GM21390 (cell line): ENCODE data around the gene KHDRBS2.
"Not testable (repeated sequence)": the region's sequence is repeated elsewhere in the genome, so short reads cannot be mapped to it uniquely, and the experiment has no call there.

Experiments used
- ATAC-seq: cut with Tn5 transposase; IDR thresholded peaks from one replicate; pipeline ENCODE4 v1.9.1; 2021; ENCODE audit not compliant: unreplicated experiment

The KHDRBS2 gene

DNA sequence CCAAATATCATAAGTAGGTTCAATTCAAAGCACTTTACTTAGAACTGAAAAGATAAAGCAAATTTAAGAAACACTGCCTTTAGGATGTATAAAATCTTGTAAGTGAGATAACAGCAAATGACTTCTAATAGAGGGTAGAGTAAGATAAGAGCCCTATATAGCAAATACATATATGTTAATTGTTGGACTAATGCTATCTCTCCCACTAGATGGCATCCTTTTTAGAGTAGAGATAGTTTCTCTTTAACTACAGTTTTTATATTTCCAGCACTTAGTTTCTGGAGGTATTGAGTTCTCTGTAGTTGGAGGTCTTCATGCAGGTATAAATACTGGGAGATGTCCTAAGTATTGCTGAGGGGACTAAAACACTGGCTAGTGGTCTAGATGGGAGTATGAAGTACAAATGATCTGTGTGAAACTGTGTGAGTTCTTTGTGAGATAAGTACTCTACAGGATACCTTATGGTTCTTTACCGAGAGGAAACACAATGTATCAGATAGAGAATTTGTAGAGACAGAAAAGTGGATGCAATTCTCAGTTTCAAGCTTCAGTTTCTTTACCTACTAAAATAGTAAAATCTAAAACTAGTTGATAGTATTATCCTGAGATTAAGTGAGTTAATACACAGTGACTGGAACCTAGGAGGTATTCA is 399.3 kb downstream of the KHDRBS2 start:
- peak; percentile 46 for ATAC-seq

DNA sequence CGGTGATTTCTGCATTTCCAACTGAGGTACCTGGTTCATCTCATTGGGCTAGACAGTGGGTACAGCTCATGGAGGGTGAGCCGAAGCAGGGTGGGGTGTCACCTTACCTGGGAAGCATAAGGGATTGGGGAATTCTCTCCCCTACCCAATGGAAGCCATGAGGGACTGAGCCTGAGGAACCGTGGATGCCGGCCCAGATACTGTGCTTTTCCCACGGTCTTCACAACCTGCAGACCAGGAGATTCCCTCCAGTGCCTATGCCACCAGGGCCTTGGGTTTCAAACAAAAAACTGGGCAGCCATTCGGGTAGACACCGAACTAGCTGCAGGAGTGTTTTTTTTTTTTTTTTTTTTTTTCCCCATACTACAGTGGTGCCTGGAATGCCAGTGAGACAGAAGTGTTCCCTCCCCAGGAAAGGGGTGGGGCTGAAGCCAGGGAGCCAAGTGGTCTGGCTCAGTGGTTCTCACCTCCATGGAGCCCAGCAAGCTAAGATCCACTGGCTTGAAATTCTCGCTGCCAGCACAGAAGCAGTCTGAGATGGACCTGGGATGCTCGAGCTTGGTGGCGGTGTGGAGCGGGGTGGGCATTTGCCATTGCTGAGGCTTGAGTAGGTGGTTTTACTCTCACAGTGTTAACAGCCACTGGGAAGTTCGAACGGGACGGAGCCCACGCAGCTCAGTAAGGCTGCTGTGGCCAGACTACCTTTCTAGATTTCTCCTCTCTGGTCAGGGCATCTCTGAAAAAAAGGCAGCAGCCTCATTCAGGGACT is 416.2 kb downstream of the KHDRBS2 start:
- ATAC-seq: no peak

GRCh38 chr6:61868507-61869080 is 417.4 kb downstream of the KHDRBS2 start:
- ATAC-seq: no peak

GRCh38 chr6:61867635-61868034 is 418.4 kb downstream of the KHDRBS2 start:
- no peak for ATAC-seq

GRCh38 chr6:61857541-61857940 is 428.5 kb downstream of the KHDRBS2 start:
- no peak for ATAC-seq

- no peak for ATAC-seq
Measured at GRCh38 chr6:61841958-61842357, 444.1 kb downstream of the KHDRBS2 start.

- ATAC-seq: no peak
Measured at GRCh38 chr6:61835237-61835636, 450.8 kb downstream of the KHDRBS2 start.

DNA sequence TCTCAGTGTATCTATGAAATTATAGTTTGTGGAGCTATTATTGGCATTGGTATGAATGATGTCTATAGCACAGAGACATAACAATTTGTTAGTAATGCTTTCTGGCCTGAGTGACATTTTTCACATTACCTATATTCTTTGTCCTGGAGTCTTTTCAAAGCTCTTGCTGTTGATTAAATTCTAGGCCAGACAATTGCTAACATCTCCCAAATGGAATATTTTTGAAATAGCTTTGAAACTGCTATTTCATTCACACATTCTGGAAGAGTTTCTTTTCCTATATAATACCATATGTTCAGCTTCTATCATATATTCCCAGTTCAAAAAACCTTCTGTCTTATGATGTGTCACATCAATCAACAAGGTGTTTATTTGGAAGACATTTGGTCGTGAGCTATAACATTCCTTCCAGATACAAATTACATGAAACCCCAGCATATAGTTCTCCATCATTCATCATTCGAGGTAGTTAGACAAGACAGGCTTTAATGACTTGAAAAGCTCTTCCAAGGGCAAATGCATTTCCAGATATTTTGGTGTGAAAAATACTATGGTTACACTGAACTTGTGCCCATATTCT is 452.8 kb downstream of the KHDRBS2 start:
- ATAC-seq: no peak

DNA sequence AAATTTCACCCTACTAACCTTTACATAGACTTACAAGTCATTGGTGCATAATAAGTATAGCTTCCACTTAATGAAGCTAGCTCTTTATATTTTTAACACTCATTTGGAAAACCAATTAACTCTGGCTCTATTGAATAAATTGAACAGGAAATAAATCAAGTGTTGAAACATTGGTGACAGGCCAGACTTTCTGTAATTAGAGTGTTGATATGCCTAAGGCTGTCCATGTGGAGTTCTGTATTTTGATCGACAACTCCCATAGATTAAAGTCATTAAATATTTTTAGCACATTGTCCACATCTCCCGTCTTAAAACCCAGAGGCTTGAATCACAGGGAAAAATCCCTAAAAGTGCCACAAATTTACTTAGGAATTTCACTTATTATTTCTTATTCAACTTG is 468.3 kb downstream of the KHDRBS2 start:
- no peak for ATAC-seq

- ATAC-seq: no peak
Measured at GRCh38 chr6:61810047-61810446, 476.0 kb downstream of the KHDRBS2 start.

GRCh38 chr6:61809004-61809595 is 476.9 kb downstream of the KHDRBS2 start:
- peak; percentile 70 for ATAC-seq

- no peak for ATAC-seq
Measured at GRCh38 chr6:61787998-61788397, 498.0 kb downstream of the KHDRBS2 start.

- not testable (repeated sequence) for ATAC-seq
Measured at GRCh38 chr6:61769446-61769845, 516.6 kb downstream of the KHDRBS2 start.

DNA sequence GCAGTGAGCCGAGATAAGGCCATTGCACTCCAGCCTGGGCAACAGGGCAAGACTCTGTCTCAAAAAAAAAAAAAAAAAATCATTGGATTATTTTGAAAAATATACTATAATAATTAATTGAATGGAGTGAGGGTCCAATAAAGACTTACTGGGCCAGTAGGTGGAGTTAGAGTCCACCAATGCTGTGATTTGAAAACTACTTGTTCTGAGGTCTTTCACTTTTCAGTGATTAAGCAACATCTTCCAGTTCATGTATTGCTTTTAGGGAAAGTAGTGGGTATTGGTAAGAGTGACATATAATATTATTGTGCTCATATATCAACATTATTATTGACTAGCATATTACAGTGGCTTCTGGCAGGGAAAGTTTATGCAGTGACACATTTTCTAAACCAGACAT is 530.3 kb downstream of the KHDRBS2 start:
- no peak for ATAC-seq

DNA sequence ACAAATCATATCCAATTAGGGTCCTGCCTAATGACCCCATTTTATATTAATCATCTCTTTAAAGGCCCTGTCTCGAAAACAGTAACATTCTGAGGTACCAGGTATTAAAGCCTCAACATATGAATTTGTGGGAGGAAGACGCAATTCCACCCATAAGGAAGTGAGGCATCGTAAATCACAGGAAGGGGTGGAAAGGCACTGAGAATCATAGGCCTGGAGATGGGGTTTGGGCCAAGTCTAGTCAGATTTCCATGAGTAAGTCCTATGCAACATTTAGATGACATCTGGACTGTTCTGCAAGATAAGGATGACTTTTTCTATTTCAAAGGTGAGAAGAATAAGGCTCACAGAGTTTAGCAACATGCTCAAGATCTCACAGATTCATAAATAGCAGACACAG is 534.0 kb downstream of the KHDRBS2 start:
- ATAC-seq: no peak

- no peak for ATAC-seq
Measured at GRCh38 chr6:61745994-61746393, 540.0 kb downstream of the KHDRBS2 start.

GRCh38 chr6:61711849-61712248 is 574.2 kb downstream of the KHDRBS2 start:
- no peak for ATAC-seq

DNA sequence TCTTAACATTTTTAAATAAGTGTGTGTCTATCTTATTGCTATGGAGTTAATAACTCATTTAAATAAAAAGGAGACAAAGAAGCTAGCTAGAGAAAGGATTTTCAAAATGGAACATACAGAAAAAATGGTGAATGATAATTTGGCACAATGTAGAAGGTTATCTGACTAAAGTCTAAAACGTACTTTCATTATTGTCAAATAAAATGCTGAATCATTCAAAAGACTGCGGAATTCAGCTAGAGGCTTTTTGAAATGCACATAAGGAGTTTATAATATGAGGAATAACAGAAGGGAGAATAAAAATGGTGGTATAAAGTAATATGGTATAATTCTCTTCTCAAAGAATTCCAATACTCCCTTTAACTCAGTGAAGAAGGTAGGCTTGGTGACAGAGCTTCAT is 597.9 kb downstream of the KHDRBS2 start:
- ATAC-seq: no peak

- no peak for ATAC-seq
Measured at GRCh38 chr6:61682562-61682961, 603.5 kb downstream of the KHDRBS2 start.

DNA sequence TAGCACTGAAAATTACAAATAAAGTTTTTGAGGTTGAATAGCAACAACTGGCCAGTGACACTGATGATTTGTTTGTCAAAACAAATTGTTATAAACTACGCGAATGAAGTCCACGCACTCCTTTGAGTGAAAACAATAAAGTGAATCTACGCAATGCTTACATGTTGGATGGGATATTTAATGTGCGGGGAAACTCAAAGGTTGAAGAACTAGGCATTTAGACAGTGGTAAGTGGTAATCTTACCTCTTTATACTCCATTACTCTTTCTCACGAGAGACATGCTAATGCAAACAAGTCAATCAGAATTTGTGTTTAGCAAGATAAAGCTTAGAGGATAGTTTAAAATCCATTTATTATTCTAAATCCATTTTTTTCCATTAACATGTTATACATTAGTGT is 606.4 kb downstream of the KHDRBS2 start:
- ATAC-seq: no peak

DNA sequence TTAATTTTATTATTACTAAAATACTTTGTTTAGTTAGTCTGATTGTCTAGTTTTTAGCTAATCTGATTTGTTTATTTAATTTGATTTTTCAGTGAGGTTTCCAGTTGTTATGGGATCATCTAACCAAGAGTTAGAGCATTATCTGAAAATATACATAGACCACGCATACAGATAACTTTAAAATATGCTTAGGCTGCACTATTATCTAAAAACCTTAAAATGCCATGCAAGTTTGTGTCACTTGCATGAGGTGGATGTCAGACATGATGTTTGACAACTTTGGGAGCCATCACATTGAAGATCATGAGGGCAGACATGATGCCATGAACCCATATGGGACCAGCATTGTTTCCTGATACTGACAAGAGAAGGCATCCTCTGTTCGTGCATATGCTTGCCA is 610.3 kb downstream of the KHDRBS2 start:
- no peak for ATAC-seq

GRCh38 chr6:61649845-61650244 is 636.2 kb downstream of the KHDRBS2 start:
- ATAC-seq: no peak
